Activated CD4-positive, alpha-beta T cell treated with anti-CD3 and anti-CD28 coated beads for 4 hours (primary cell): Measurements from ENCODE around the gene STX1A.

Source experiments
- DNase-seq, 2 donors: peaks; one replicate each; pipeline ENCODE4 v3.0.0-alpha.2; 2020

Gene STX1A

GRCh38 chr7:73718905-73719805, at the start of gene STX1A:
Gene STX1A, minus strand, starts transcription at chr7:73719669. Its CDS starts 38 bp downstream, at chr7:73719631.
- DNase-seq: peak; percentile 63 to 69

- DNase-seq: no peak
Observed at GRCh38 chr7:73768641-73769480, 49.4 kb upstream of the STX1A start.

- DNase-seq: no peak
Observed at GRCh38 chr7:73766556-73767229, 47.2 kb upstream of the STX1A start.

DNA sequence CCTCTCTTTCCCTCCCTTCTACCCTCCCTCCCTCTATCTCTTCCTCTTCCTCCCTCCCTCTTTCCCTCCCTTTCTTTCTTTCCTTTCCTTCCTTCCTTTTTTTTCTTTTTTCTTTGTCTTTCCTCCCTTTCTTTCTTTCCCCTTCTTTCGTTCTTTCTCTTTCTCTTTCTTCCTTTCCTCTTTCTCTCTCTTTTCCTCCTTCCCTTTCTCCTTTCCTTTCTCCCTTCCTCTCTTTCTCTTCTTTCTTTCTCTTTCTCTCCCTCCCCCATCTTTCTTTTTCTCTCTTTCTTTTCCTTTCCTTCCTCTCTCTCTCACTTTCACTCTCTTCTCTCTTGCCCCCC, 43.2 kb upstream of the STX1A start:
- DNase-seq: no peak

DNA sequence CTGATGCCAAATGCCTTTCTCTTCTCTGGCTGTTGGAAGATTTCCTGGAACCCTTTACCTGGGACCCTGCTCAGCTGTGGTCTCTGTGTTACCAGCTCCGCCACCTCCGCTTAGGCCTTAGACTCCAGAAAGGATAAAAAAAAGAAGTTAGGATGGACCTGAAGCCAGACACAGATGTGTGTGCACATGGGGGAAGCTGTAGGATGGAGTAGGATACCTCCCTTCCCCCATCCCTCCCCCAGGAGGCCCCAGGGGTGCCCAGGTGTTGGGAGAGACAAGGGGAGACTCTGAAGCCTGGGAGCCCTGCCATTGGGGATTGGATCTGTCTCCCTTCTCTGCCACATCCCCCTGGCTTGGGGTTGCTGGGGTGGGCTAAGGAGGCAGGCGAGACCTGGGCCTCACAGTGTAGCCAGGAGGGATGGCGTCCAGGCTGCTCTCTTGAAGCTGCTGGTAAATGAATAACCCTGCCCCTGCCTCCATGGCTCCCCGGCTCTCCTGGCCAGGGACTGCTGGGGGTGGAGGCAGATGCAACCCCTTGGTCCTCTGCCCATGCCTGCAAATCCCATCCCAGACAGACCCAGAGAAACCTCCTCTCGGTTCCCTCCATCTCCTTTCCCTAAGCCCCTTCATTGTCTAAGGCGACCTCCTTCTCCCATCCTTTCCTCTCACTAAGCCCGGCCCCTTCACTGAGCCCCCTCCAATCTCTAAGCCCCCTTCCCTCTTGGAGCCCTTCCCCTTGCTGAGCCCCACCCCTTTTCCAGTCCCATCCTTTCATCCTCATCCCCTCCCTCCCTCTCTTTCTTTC, 42.6 kb upstream of the STX1A start:
- no peak for DNase-seq

- DNase-seq: no peak
Observed at GRCh38 chr7:73758581-73759138, 39.2 kb upstream of the STX1A start.

- DNase-seq: no peak
Observed at GRCh38 chr7:73749931-73750776, 30.7 kb upstream of the STX1A start.

DNA sequence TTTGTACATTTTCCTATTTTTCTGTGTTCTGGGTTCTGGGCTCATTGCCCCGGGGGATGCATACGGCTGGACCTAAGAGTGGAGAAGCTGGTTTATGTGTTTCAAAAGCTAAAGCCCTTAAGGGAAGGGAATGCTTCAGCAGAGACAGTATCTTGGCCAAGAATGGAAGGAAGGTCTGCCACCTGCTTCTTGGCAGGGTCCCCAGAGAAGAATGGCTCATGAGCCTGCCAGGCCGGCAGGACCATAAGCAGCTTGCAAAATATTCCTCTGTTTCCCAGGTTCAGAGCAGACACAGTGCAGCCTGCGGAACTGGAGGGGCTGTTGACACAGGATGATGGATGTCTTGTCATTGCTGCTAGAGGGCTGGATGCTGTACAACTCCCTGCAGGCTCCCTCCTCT, 26.9 kb upstream of the STX1A start:
- DNase-seq: no peak

DNA sequence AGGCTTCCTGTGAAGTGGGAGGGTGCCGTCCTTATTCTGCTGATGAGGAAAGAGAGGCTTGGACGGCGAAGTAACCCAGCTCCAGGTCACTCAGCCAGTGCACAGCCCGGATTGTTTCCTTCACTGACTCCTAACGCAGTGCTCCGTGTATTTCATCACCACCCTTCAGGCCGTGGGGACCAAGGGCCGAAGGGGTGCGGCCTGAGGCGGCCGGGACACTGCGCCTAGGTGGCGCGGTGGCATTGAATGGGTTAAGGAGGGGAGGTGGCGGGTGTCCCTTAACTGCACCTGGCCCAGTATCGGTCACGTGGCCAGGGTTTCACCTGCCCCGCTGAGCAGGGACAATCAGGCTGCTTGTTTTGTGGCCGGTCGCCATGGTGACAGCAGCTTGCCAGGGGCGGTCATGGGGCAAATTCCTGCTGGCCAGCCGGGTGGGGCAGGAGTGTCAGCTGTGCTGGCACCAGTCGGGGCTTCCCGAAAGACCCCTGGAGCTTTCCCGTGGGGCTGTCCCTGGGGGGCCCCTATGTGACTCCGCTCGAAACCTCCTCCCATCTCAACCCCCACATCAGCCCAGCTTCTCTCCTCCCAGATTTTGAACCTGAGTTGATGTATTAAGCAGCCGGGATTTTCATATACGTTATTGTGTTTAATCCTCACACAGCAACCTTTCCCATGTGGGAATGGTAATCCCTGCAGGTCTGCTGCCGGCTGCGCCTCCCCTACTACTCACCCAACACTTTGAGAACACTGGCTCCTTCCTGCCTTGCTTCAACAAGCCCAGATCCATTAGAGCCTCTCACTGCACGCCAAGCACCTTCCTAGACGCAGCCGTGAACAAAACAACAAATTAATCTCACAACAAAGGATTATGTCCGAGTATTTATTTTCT, 23.5 kb upstream of the STX1A start:
- no peak for DNase-seq

- DNase-seq: no peak
Observed at GRCh38 chr7:73742338-73742752, 22.9 kb upstream of the STX1A start.

- DNase-seq: no peak
Observed at GRCh38 chr7:73741600-73741999, 22.1 kb upstream of the STX1A start.

DNA sequence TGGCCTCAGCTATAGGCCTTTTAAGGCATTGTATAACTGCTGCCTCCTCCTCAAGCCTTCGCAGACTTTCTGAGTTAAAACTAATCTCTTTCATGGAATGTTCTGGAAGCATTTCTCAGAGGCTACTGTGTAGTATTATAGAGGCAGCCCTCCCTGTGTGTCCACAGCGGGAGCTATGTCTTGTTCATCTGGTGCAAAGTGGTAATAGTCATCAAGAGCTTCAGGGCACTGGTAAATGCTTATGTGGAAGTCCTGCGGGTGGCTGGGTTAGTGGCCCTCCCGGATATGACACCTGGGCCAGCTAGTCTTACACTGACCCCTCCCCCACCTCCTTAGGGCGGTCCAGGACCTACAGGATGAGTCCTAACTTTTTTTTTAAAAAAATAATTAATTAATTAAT, 21.3 kb upstream of the STX1A start:
- DNase-seq: no peak

GRCh38 chr7:73740212-73740611, 20.7 kb upstream of the STX1A start:
- DNase-seq: no peak

GRCh38 chr7:73739387-73739767, 19.9 kb upstream of the STX1A start:
- DNase-seq: no peak

- DNase-seq: peak; percentile 98 to 99
Observed at GRCh38 chr7:73738612-73739386, 19.3 kb upstream of the STX1A start, which contains the start of gene ABHD11. Gene ABHD11, minus strand, starts transcription at chr7:73738802. Its CDS starts 32 bp downstream, at chr7:73738770.

GRCh38 chr7:73738220-73738611, 18.7 kb upstream of the STX1A start:
- DNase-seq: peak; percentile 65 to 72

DNA sequence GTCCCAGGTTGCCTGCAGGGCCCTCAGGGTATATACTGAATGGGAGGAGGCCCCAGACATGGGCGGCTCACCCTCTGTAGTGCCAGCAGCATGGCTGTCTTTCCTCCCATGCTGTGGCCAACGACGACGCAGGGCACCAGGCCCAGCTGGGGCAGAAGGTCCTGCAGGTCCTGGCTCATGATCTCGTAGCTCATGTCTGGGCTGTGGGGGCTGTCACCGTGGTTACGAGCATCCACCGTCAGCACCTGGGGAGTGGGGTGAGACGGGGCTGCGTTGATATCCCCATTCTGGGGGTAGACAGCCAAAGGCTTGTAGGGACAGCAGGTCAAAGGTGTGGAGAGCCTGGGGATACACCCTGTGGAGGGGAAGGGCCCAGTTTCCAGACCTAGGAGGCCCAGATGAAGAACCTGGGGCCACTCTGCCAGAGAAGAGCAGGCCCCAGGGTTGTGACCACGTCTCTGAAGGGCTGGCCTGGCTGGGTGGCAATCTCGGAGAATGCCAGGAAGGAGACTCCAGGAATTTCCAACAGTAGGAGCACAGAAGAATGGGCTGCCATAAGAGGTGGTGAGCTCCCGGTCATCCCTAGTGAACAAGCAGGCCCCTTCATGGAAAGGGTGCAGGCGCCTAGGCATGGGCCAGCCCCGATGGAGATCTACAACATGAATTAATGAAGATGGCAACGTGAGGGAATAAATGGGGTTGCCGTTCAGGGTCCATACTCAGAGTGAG, 18.2 kb upstream of the STX1A start:
- DNase-seq: no peak

GRCh38 chr7:73736885-73737284, 17.4 kb upstream of the STX1A start:
- DNase-seq: no peak

DNA sequence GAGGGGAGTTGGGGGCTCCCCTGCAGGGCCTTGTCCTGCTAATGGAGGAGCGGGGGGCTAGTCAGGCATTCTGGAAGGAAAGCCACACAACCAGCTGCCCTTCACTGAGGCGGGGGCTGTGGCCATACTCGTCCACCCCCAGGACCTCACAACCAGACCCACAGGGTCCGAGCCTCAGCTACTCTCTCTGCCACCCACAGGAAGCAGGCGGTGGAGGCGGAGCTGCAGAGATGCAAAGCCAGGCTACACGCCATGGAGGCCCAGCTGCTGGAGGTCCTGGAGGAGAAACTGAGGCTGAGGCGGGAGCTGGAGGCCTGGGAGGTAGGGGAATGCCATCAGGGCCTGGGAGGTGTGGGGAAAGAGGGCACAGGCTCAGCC, 16.0 kb upstream of the STX1A start:
- DNase-seq: no peak
